GM21423 (cell line): ENCODE data around the gene KATNB1.
A peak's percentile ranks its signal among the peaks of the same experiment; 100 is the strongest.

ENCODE experiments used
- ATAC-seq: cut with Tn5 transposase; IDR thresholded peaks from one replicate; pipeline ENCODE4 v1.9.1; 2021; ENCODE audit warnings: mild to moderate bottlenecking, moderate library complexity; ENCODE audit not compliant: unreplicated experiment

The KATNB1 gene

GRCh38 chr16:57735755-57736418 is at the start of gene KATNB1:
KATNB1 (plus strand) TSS chr16:57735770; CDS start chr16:57737244, 1,474 bp downstream.
- no peak for ATAC-seq

GRCh38 chr16:57686577-57686976 is 49.0 kb upstream of the KATNB1 start:
- no peak for ATAC-seq

- ATAC-seq, result no peak
Observed at GRCh38 chr16:57687363-57687929, 48.1 kb upstream of the KATNB1 start.

- ATAC-seq, result no peak
Observed at GRCh38 chr16:57688487-57688986, 47.0 kb upstream of the KATNB1 start.

GRCh38 chr16:57688987-57689761 is 46.4 kb upstream of the KATNB1 start:
- no peak for ATAC-seq

GRCh38 chr16:57689762-57690558 is 45.6 kb upstream of the KATNB1 start:
- ATAC-seq, result peak; percentile 57

- no peak for ATAC-seq
Observed at GRCh38 chr16:57690782-57691471, 44.6 kb upstream of the KATNB1 start.

- no peak for ATAC-seq
Observed at GRCh38 chr16:57692636-57693035, 42.9 kb upstream of the KATNB1 start.

- no peak for ATAC-seq
Observed at GRCh38 chr16:57693550-57693949, 42.0 kb upstream of the KATNB1 start.

- no peak for ATAC-seq
Observed at GRCh38 chr16:57694231-57694724, 41.3 kb upstream of the KATNB1 start.

- peak; percentile 52 for ATAC-seq
Observed at GRCh38 chr16:57694725-57695679, 40.6 kb upstream of the KATNB1 start, which contains the start of gene DRC7. DRC7 (plus strand) TSS chr16:57694806; CDS start chr16:57697950, 3,144 bp downstream.

GRCh38 chr16:57695680-57696069 is 39.9 kb upstream of the KATNB1 start:
- no peak for ATAC-seq

GRCh38 chr16:57696240-57696639 is 39.3 kb upstream of the KATNB1 start:
- no peak for ATAC-seq

- ATAC-seq, result no peak
Observed at GRCh38 chr16:57697896-57698537, 37.6 kb upstream of the KATNB1 start.

GRCh38 chr16:57698812-57699405 is 36.7 kb upstream of the KATNB1 start:
- no peak for ATAC-seq

- ATAC-seq, result no peak
Observed at GRCh38 chr16:57699481-57699880, 36.1 kb upstream of the KATNB1 start.

- ATAC-seq, result no peak
Observed at GRCh38 chr16:57699899-57700298, 35.7 kb upstream of the KATNB1 start.
